Parietal lobe (tissue), 1 donor: ENCODE measurements around the gene HEYL. TPM values are rescaled to one million over a fixed set of nuclear protein-coding genes. Genes with fewer than 3 reads are reported as not detected.

Experiments used
- total RNA-seq: library from RNA; depleted of rRNA; stranded (reverse); fragments of >200 nt; gene quantifications from one replicate; pipeline ENCODE4 v1.2.3, GENCODE V29; 2014

Gene HEYL
- total RNA-seq: 0.63 TPM

DNA sequence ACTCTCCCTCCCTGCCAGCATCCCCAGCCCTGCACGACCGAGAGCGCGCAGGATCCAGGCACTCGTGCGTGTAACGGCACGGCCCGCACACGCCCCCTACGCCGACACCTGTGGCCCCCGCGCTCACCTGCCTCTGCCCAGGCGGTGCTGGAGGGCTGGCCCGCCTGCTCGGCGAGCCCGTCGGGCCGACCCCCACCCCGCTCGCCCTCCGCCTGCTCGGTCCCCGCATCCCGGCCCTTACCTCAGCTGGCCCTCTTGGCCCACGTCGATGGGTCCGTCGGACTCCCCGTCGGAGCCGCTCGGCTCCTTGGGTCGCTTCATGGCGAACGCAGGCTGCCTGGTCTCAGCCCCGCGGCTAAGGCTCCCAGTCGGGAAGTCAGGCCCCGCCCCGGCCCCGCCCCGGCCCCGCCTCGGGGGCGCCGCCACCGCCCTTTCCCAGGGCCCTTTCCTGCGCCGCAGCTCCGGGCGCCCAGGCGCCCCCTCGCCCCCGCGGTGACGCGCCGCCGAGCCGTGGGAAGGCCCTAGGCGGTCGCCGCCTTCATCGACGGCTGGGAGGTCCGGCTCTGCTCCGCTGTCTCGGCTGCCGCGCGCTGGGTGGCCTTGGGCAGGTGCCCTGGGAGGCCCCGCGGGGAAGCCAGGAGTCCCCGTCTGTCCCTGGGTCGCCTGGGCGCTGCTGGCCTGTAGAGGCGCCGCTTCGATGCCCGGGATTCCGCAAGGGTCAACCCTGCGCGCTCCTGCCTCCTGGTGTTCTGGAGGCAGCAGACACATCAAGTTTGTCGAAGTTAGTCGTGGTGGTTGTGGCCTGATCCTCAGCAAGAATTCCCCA lies at the start of gene HEYL:
TSS of gene HEYL (minus strand) at position 339 of the 826 bp plus-strand sequence. CDS start at position 321, 18 bp downstream.

DNA sequence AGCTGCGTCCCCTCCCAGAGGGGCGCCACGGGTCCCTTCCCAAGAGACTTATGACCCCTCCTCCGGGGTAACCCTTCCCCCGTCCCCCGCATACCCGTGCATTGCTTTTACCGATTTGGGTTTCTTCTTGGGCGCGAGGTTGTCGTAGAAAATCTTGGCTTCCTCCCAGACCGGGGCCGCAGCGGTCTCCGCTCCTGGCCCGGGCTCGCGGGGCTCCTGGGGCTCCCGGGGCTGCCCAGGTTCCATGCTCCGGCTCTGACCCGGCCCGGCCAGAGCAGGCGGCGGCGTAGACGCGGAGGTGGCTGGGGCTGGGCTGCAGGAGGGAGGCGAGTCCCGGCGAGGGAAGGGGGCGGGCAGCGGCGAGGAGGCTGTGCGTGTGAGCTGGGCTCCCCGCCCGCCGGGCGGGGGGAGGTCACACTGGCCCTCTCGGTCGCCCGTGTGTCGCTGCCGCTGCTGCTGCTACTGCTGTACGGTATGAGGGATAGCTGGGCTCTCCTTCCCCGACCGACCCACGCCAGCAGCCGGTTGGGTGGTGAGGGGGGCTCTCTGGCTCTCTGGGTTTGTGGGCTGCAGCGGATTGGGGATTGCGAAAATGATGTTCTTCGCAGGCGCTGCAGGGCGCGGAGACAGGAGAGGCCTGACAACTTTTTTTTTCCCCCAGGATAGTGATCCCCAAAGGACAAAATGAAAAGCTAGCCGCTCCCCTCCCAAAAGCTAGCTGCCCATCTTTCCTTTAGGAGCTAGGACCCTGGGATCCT lies 32.5 kb upstream of the HEYL start, which contains the start of gene NT5C1A:
TSS of gene NT5C1A (minus strand) at position 315 of the 758 bp plus-strand sequence. CDS start at position 246, 69 bp downstream.

Other genes starting within 250 kb of the HEYL start
- not detected for gene BMP8A, start 148.0 kb downstream of the HEYL start, total RNA-seq
- gene PABPC4, start 62.9 kb downstream of the HEYL start, total RNA-seq: 160 TPM
- gene NT5C1A, start 32.5 kb upstream of the HEYL start, total RNA-seq: 2.2 TPM
- gene HPCAL4, start 51.8 kb upstream of the HEYL start, total RNA-seq: 47.9 TPM
- gene PPIE, start 99.2 kb upstream of the HEYL start, total RNA-seq: 31.6 TPM
- gene OXCT2, start 131.7 kb upstream of the HEYL start, total RNA-seq: 0.31 TPM
- 0.63 TPM for gene BMP8B, start 149.2 kb upstream of the HEYL start, total RNA-seq
- 41.9 TPM for gene TRIT1, start 243.9 kb upstream of the HEYL start, total RNA-seq